GM12878 (cell line): ENCODE data around the gene GGNBP2. TPM values are rescaled to one million over a fixed set of nuclear protein-coding genes. Genes with fewer than 3 reads are reported as not detected.

Experiments
- ASH2L ChIP-seq: fragments of 300-600, 200-600 bp; sonication (generic); IDR thresholded peaks from 2 replicates; pipeline ENCODE4 v1.6.1; 2017; ENCODE audit warnings: low read depth, mild to moderate bottlenecking, borderline replicate concordance
- CHD2 ChIP-seq: IDR thresholded peaks from 2 replicates; pipeline ENCODE4 v1.6.1; 2011; ENCODE audit warnings: low read depth, low read length, improper control_type of control experiment, borderline replicate concordance
- CREB1 ChIP-seq: IDR thresholded peaks from 2 replicates; pipeline ENCODE4 v1.6.1; 2012; ENCODE audit warnings: low read depth, mild to moderate bottlenecking, inconsistent platforms
- FOS ChIP-seq: IDR thresholded peaks from 3 replicates; pipeline ENCODE4 v1.6.1; 2011; ENCODE audit warnings: borderline replicate concordance; ENCODE audit not compliant: insufficient read length; ENCODE audit errors: extremely low read depth
- HDAC2 ChIP-seq: fragments of 200-600 bp; sonication (generic); IDR thresholded peaks from 2 replicates; pipeline ENCODE4 v1.6.1; 2017
- HDGF ChIP-seq: fragments of 450-650 bp; IDR thresholded peaks from 2 replicates; pipeline ENCODE4 v1.6.1; 2016; ENCODE audit warnings: antibody characterized with exemption
- IKZF1 ChIP-seq: fragments of 450-650 bp; conservative IDR thresholded peaks from 2 replicates; pipeline ENCODE4 v1.6.1; 2017; ENCODE audit warnings: antibody characterized with exemption, mild to moderate bottlenecking
- PAX5 ChIP-seq: IDR thresholded peaks from 2 replicates; pipeline ENCODE4 v1.6.1; 2011; ENCODE audit warnings: low read depth, low read length, borderline replicate concordance
- POLR2A ChIP-seq: IDR thresholded peaks from 2 replicates; pipeline ENCODE4 v1.6.1; 2011; ENCODE audit warnings: low read depth, mild to moderate bottlenecking, low read length
- RBBP5 ChIP-seq: fragments of 200-600 bp; sonication (generic); conservative IDR thresholded peaks from 2 replicates; pipeline ENCODE4 v1.6.1; 2016
- SMAD1 ChIP-seq: fragments of 450-650 bp; IDR thresholded peaks from 2 replicates; pipeline ENCODE4 v1.6.1; 2018; ENCODE audit warnings: mild to moderate bottlenecking, low read depth; ENCODE audit not compliant: partially characterized antibody
- SMARCA5 ChIP-seq: fragments of 450-650 bp; IDR thresholded peaks from 2 replicates; pipeline ENCODE4 v1.6.1; 2017; ENCODE audit warnings: mild to moderate bottlenecking
- SUZ12 ChIP-seq: fragments of 200-600 bp; sonication (generic); IDR thresholded peaks from one replicate; pipeline ENCODE4 v1.6.1; 2018; ENCODE audit warnings: antibody characterized with exemption, mild to moderate bottlenecking; ENCODE audit not compliant: unreplicated experiment
- TCF12 ChIP-seq: IDR thresholded peaks from 2 replicates; pipeline ENCODE4 v1.6.1; 2011; ENCODE audit warnings: low read depth, mild to moderate bottlenecking, low read length
- ZNF217 ChIP-seq: fragments of 450-650 bp; IDR thresholded peaks from 2 replicates; pipeline ENCODE4 v1.6.1; 2017; ENCODE audit warnings: antibody characterized with exemption, mild to moderate bottlenecking
- ZNF622 ChIP-seq: fragments of 450-650 bp; IDR thresholded peaks from 2 replicates; pipeline ENCODE4 v1.6.1; 2017; ENCODE audit warnings: mild to moderate bottlenecking, inconsistent platforms
- polyA plus RNA-seq, 11 experiments: library from polyadenylated mRNA; depleted of rRNA in 4 of 11; unstranded in 6 of 11; stranded (reverse) in 5 of 11; fragments of >200 nt; fragmentation: Nextera tagmentation in 4 of 11; fragmentation: Illumina TruSeq in 1 of 11; extraction: Ambion mirVana in 4 of 11; extraction: Trizol in 1 of 11; gene quantifications; 1 replicate in 1 of 11; 2 replicates in 10 of 11; pipeline versions ENCODE4 v1.2.1 to v1.2.3, GENCODE V29; 2011 to 2016; ENCODE audit warnings: inconsistent platforms in 2 of 11, missing spikeins in 2 of 11, low read depth in 1 of 11
- total RNA-seq, 4 experiments: library from RNA; depleted of rRNA in 3 of 4; stranded (reverse); fragments of >200 nt in 3 of 4; fragmentation: Illumina TruSeq in 1 of 4; extraction: Trizol in 1 of 4; gene quantifications; 2 replicates each; pipeline versions ENCODE4 v1.2.1 to v1.2.3, GENCODE V29; 2013 to 2021
- TF ChIP-seq, protein P1 (sequence below): IDR thresholded peaks from 2 replicates; pipeline ENCODE4 v1.6.1; 2011; ENCODE audit warnings: low read depth, mild to moderate bottlenecking, low read length, moderate library complexity, borderline replicate concordance; ENCODE audit errors: extremely low read depth
- TF ChIP-seq, protein P2 (sequence below): IDR thresholded peaks from 2 replicates; pipeline ENCODE4 v1.6.1; 2011; ENCODE audit warnings: borderline replicate concordance, low read depth, mild to moderate bottlenecking, moderate library complexity, low read length; ENCODE audit not compliant: insufficient read depth, poor library complexity, severe bottlenecking
- TF ChIP-seq, protein P3 (sequence below): fragments of 450-650 bp; conservative IDR thresholded peaks from 2 replicates; pipeline ENCODE4 v1.6.1; 2017; ENCODE audit warnings: mild to moderate bottlenecking, moderate library complexity
- TF ChIP-seq, protein P4 (sequence below): fragments of 450-650 bp; IDR thresholded peaks from 2 replicates; pipeline ENCODE4 v1.6.1; 2018; ENCODE audit warnings: mild to moderate bottlenecking, low read depth, moderate library complexity; ENCODE audit not compliant: partially characterized antibody
- TF ChIP-seq, protein P5 (sequence below): fragments of 450-650 bp; IDR thresholded peaks from 2 replicates; pipeline ENCODE4 v1.6.1; 2017; ENCODE audit warnings: low read depth, mild to moderate bottlenecking, moderate library complexity

The GGNBP2 gene
- total and polyA plus RNA-seq, 10 of the 15 experiments (the other 5 are each of a cell fraction or from before 2014, with no cell fraction given), result 36.3 to 82.0 (median 50.0) TPM

DNA sequence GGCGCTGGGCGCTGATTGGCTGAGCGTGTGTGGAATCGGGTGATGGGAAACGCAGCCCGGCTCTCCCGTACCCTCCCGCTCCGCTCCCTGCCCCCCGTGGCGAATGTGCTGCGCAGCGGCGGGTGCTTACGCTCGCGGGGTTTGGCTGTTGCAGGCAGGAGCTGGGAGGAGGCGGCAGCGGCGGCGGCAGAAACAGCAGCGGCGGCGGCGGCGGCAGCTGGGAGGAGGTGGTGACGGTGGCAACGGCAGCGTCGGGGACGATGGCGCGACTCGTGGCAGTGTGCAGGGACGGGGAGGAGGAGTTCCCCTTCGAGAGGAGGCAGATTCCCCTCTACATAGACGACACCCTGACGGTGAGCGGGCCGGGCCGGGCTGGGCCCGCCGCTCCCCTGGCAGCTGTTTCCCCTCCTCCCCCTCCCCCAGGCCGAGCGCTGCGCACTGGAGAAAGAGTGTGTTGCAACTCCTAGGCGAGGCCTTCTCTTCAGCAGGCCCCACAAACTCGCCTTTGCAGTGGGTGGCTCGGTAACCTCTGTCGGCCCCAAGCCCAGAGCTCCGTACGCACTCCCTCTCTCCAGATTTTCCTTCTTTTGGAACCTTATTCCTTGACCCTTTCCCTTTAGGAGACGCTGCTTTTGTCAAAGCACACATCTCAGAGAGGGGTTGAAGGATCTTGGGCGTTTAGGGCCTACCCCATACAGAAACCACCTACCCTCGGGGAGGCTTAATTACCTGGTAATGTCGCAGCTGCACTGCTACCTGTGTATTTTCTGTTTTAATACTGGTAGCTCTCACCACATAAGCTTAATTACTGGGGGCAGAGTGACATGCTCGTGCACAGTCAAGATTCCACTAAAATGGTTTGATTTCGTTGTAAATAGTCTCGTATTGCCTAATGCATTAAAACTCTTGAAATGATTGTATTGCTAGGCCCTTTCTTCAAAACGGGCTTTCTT, 1.0 kb downstream of the GGNBP2 start (continued):
- TF ChIP-seq, protein P1, sequence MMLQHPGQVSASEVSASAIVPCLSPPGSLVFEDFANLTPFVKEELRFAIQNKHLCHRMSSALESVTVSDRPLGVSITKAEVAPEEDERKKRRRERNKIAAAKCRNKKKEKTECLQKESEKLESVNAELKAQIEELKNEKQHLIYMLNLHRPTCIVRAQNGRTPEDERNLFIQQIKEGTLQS, result no peak
- TF ChIP-seq SMAD1 (no peak), TCF12 (peak; percentile 84), ASH2L (no peak), IKZF1 (peak; percentile 93), ZNF622 (no peak), POLR2A (peak; percentile 79), HDGF (peak; percentile 78), ZNF217 (no peak), PAX5 (peak; percentile 93), CREB1 (peak; percentile 84), SMARCA5 (no peak; the same call in 1 of the 2 replicates), CHD2 (peak; percentile 98), HDAC2 (no peak), SUZ12 (no peak), RBBP5 (no peak), FOS (no peak)
- TF ChIP-seq, protein P2, sequence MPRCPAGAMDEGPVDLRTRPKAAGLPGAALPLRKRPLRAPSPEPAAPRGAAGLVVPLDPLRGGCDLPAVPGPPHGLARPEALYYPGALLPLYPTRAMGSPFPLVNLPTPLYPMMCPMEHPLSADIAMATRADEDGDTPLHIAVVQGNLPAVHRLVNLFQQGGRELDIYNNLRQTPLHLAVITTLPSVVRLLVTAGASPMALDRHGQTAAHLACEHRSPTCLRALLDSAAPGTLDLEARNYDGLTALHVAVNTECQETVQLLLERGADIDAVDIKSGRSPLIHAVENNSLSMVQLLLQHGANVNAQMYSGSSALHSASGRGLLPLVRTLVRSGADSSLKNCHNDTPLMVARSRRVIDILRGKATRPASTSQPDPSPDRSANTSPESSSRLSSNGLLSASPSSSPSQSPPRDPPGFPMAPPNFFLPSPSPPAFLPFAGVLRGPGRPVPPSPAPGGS, result no peak
- TF ChIP-seq, protein P3, sequence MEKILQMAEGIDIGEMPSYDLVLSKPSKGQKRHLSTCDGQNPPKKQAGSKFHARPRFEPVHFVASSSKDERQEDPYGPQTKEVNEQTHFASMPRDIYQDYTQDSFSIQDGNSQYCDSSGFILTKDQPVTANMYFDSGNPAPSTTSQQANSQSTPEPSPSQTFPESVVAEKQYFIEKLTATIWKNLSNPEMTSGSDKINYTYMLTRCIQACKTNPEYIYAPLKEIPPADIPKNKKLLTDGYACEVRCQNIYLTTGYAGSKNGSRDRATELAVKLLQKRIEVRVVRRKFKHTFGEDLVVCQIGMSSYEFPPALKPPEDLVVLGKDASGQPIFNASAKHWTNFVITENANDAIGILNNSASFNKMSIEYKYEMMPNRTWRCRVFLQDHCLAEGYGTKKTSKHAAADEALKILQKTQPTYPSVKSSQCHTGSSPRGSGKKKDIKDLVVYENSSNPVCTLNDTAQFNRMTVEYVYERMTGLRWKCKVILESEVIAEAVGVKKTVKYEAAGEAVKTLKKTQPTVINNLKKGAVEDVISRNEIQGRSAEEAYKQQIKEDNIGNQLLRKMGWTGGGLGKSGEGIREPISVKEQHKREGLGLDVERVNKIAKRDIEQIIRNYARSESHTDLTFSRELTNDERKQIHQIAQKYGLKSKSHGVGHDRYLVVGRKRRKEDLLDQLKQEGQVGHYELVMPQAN, result no peak; the same call in none of the 2 replicates
- TF ChIP-seq, protein P4, sequence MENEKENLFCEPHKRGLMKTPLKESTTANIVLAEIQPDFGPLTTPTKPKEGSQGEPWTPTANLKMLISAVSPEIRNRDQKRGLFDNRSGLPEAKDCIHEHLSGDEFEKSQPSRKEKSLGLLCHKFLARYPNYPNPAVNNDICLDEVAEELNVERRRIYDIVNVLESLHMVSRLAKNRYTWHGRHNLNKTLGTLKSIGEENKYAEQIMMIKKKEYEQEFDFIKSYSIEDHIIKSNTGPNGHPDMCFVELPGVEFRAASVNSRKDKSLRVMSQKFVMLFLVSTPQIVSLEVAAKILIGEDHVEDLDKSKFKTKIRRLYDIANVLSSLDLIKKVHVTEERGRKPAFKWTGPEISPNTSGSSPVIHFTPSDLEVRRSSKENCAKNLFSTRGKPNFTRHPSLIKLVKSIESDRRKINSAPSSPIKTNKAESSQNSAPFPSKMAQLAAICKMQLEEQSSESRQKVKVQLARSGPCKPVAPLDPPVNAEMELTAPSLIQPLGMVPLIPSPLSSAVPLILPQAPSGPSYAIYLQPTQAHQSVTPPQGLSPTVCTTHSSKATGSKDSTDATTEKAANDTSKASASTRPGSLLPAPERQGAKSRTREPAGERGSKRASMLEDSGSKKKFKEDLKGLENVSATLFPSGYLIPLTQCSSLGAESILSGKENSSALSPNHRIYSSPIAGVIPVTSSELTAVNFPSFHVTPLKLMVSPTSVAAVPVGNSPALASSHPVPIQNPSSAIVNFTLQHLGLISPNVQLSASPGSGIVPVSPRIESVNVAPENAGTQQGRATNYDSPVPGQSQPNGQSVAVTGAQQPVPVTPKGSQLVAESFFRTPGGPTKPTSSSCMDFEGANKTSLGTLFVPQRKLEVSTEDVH, result no peak
- TF ChIP-seq, protein P5, sequence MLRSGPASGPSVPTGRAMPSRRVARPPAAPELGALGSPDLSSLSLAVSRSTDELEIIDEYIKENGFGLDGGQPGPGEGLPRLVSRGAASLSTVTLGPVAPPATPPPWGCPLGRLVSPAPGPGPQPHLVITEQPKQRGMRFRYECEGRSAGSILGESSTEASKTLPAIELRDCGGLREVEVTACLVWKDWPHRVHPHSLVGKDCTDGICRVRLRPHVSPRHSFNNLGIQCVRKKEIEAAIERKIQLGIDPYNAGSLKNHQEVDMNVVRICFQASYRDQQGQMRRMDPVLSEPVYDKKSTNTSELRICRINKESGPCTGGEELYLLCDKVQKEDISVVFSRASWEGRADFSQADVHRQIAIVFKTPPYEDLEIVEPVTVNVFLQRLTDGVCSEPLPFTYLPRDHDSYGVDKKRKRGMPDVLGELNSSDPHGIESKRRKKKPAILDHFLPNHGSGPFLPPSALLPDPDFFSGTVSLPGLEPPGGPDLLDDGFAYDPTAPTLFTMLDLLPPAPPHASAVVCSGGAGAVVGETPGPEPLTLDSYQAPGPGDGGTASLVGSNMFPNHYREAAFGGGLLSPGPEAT, result 0 out of 2 replicates have a peak, but pooled peaks have one; percentile 45
